Fibroblast of skin of abdomen (primary cell): ENCODE measurements around the gene PCLO.

ENCODE experiments used
- DNase-seq: peaks from one replicate; pipeline ENCODE4 v3.0.0-alpha.2; 2013

Gene PCLO

DNA sequence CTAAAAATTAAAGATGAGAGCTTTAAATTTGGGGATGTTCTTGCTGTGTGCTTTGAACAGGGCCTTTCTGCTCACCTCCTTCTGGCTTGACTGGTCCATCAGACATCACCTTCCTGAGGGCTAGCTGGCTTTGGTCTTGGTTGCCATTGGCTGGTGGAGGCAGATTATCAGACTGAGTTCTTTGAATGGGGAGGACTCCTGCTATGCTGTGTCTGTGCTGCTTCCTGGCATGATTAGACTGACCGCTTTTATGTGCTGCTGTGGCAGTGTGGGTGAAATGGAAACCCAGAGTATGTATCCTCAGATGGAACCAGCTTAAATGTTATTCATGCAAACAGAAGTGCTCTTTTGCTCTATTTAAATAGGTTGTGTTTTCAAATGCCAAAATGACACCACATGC is 341.6 kb downstream of the PCLO start:
- DNase-seq = no peak

DNA sequence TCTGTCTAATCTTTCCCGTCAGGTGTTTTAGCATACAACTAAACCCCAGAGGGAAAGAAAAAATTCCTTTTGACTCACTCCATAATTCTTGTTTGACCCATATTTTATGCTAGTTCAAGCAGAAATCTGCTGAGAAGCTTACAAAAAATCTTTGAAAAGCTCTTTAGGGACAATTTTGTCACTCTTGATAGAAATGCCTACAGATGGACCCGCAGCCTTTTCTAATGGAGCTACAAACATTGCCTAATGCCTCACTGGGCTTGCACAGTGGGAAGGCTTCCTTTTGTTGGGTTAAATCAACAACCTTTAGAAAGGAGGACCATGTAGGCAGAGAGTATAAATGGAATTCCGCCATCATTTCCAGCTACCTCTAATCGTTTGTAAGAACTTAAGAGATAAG is 344.5 kb downstream of the PCLO start:
- DNase-seq = no peak

GRCh38 chr7:82816272-82816671 is 346.4 kb downstream of the PCLO start:
- no peak for DNase-seq

DNA sequence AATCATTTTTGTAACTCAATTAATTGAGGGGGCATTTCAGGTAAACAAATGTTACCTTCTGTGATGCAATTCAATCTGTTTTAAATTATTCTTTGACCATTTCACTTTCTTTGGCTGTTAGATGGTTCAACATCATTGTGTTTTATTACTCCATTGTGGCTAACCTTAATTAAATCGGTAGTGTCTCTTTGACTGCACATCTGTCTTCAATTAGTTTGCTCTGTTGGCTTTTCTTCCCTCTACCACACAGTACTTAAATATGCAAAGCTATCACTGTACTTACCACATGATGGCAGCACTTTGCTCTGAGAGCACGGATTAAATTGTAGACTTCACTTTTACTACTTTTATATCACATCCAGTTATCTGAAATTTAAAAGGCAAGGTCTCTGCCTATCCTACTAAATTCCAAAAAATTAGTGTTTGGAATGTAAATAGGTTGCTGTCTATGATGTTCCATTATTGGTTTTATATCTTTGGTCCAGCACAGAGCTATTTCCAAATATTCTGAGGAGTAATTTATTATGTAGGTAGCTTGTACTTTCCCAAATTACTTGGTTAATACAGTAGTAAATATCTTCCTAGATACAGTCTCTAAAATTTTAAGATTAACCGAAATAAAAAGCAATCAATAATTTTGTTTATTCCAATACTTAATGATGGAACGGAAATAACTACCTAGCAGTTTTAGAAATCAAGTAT is 352.0 kb downstream of the PCLO start:
- DNase-seq = peak; percentile 93

DNA sequence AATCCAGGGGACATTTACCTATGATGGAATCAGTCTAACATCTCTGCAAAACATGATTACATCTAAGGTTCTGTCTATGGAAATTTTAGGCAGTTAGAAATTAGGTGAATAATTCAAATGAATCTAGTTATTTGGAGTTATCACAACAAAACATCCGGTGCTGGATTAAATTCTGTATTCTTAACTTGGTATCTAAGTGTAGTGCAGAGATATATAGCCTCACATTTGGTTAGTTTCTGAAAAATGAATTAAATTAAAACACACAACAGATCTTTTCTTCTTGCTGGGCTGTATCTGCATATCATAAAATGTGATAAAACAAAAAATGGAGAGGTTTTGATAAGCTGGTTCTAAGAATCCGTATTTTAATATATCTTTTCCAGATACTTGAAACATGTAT is 354.1 kb downstream of the PCLO start:
- no peak for DNase-seq

DNA sequence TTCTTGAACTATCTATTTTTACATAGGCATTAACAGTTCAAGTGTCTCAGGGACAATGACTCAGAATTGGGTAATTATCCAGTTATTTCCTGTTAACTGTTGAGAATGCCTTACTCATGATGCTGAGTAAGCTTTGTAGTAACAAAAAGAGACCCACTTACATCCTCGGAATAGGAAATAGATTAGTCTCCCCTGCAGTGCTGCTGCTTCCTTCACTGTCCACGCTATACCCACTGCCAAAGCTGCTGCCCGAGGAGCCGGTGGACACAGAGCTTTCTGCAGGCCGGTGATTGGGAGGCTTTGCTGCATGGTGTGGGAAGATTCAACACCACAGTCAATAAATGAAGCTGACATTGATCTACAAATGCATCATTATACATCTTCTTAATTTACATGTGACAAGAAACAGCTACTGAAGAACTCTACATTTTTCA is 357.1 kb downstream of the PCLO start:
- peak; percentile 92 for DNase-seq

DNA sequence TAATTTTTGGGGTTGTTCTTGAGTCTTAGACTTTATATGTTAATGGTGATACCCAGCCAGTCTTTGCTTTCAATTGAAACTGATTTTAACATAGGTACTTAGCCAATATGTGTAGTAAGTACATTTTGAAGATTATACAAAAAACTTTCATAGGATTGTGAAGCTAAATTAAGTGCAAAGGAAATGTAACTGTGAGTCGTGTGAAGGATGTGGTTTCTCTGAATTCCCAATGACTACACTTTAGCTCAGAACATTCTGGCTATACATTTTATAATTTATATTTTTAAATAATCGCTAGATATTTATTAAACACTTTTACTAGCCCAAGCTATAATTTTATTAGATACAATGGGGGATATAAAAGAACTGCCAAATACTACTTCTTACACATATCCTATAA is 359.3 kb downstream of the PCLO start:
- DNase-seq = peak; percentile 24

DNA sequence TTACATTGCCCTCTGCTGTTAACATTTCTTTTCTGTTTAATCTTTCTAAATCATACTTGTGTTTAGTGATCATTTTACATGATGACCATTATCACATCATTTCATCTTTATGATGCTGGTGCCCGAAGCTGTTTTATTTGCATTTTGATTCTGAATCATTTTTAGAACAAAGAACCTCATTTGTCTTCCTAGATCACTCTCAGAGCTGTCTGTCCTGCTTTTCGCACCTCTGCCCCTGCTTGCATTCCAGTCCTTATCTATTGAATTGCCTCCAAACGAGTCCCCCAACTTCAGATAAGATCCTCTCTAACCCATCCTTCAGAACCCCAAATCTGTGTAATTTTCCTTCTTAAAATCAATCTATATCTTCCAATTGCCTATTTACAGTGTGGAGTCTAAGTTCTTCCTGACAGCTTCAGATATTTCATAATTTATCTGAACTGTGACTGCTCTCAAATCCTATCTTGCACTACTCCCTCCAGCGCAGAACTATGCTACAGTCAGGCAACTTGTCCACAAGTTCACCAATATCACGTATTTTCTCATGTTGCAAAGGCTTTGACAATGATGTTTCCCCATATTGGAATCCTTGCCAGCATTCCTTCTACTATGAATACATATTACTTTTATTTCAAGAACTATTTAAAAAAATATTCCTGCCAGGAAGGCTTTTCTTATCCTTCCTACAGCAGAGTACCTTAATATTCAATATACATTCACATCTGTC is 372.6 kb downstream of the PCLO start:
- peak; percentile 65 for DNase-seq

DNA sequence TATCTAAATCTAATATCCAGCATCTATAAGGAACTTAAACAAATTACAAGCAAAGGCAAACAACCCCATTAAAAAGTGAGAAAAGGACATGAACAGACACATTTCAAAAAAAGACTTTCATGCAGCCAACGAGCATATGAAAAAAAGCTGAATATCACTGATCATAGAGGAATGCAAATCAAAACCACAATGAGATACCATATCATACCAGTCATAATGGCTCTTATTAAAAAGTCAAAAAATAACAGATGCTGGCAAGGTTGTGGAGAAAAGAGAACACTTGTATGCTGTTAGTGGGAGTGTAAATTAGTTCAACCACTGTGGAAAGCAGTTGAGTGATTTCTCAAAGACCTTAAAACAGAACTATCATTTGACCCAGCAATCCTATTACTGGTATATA is 384.7 kb downstream of the PCLO start:
- peak; percentile 51 for DNase-seq

- DNase-seq = no peak
Measured at GRCh38 chr7:82762880-82763279, 399.8 kb downstream of the PCLO start.

DNA sequence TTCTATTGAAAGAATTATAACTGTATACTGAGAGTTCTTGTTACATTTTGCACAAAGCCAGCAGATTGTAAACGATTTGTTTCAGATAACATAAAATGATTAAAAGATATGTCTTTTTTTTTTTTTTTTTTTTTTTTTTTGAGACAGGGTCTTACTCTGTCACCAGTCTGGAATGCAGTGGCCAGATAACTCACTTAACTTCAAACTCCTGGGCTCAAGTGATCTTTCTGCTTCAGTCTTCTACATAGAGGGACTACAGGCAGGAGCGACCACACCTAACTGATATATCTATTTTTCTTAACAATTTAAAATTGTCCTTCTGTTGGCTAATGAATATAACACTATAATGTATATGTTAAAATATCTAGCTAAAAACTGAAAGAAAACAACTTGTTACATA is 401.9 kb downstream of the PCLO start:
- DNase-seq = peak; percentile 3

- no peak for DNase-seq
Measured at GRCh38 chr7:82760074-82760473, 402.6 kb downstream of the PCLO start.

DNA sequence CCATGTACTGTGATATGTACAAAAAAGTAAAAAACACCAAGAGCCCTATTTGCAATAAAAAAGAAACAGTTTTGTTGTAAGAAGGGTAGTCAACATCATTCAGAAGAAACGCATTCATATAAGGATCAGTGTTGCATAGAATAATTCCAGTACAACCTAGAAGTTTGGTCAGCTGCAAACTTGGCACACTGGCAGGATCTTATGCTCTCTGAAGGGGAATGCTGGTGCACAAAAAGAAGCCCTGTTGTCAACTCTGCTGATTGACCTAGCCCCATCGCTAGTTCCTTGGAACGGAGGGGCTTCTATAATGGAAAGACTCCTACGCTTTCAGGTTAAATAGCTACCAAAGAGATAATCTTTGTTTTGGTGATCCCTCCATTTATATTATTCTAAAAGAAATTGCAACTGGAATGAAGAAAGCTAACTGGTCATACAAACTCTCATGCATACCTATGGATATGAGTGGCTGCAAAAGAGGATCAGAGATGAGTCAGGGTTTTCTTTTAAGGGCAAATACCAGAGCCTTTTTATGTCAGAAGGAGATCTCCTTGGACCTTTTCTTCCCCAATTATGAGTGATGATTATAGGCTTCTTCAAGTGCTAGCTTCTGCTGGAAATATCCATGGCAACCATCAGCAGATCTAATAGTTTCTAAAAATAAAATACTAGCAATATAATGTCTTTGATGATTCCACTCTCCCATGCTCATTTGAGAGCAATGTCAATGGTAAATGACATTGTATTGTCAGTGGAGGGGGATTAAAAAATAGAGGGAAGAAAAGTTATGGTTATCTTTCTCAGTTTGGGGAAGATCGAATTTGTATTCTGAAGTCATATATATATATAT is 406.8 kb downstream of the PCLO start:
- DNase-seq = peak; percentile 71

- no peak for DNase-seq
Measured at GRCh38 chr7:82750007-82750406, 412.7 kb downstream of the PCLO start.

DNA sequence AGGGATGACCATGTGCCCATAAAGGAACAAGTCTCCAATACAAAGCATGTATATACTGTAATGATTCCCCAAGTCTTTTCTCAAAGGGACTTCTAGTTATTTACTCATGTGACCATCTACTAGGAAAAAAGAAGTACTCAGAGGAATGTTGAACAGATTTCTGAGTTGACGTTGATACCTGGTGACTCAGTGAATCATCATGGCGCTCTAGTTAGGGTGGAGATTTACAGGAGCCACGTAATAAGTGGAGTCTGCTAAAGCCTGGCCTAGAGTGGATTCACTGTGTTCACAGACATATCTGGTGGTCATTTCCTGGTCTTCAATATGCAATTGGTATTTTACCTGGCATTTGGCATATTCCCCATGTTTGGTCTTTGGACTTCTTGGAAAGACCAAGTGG is 416.9 kb downstream of the PCLO start:
- DNase-seq = no peak

GRCh38 chr7:82745117-82745516 is 417.6 kb downstream of the PCLO start:
- peak; percentile 37 for DNase-seq

- DNase-seq = no peak
Measured at GRCh38 chr7:82742163-82742562, 420.5 kb downstream of the PCLO start.

DNA sequence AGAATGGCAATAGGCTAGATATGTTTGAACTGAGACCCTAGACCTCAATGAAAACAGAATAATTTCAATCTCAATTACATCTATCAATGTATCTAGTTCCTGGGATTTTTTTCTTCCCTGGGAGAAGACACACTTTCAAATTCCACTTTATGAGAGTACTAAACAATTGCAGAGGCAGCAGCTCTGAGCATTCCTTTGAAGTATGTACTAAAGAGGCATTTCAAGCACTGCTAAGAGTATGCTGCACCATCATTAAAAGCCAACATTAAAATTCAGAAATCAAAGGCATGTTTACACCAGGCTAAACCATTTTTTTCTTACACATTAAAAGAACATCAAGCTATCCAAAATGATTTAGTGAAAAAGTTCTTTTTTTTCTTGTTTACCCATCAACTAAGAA is 421.2 kb downstream of the PCLO start:
- DNase-seq = no peak

DNA sequence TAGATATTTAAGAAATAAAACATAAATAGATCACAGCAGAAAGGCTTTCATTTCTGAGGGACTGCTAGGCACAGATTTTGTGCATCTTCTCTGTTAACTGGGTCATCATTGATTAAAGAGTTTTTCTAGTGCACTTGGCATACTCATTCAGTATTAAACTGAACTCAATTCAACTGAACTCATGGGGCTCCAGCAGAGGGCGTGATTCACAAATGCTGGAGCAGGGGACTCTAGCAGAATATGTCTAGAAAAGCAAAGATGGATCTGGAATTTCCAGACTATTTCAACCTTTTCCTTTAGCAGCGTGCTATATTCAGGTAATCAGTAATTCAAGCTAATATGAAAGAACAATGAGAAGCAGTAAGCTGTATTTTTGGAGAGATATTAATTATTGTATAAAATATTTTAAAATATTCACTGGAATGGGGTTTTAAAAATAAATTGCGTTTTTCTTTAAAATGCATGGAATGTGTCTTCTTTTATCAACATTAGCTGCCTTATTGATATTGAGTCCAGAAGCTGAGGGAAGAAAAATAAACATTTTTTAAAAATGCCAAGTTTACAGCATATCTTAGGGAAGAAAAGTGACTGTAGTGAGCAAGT is 422.3 kb downstream of the PCLO start:
- DNase-seq = peak; percentile 60

DNA sequence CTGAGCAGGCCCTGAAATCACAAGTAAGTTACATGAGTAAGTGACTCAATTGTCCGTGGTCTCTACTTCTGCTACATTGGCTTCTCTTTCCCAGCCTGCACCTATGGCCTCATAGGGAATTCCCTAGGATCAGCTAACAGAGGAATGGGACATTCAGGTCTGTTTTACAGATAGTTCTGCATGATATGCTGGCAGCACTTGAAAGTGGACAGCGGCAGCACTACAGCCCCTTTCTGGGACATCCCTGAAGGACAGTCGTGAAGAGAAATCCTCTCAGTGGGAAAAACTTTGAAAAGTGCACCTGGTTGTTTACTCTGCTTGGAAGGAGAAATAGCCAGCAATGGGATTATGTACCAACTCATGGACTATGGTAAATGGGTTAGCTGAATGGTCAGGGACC is 426.1 kb downstream of the PCLO start:
- DNase-seq = no peak

DNA sequence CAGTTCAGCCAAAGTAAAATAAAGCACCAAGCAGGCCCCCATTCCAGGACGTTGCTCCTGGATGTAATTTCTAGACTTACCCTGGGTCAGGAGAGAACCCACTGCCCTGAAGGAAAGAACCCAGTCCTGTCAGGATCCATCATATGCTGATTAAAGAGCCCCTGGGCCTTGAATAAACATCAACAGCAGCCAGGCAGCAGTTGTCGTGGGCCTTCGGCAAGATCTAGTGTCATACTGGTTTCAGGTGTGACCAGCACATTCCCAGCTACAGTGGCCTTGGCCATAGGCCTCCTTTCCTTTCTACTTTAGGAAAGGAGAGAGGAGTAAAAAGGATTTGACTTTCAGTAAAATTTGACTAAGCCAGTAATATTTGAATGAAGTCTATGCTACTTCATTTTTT is 430.0 kb downstream of the PCLO start:
- DNase-seq = no peak

DNA sequence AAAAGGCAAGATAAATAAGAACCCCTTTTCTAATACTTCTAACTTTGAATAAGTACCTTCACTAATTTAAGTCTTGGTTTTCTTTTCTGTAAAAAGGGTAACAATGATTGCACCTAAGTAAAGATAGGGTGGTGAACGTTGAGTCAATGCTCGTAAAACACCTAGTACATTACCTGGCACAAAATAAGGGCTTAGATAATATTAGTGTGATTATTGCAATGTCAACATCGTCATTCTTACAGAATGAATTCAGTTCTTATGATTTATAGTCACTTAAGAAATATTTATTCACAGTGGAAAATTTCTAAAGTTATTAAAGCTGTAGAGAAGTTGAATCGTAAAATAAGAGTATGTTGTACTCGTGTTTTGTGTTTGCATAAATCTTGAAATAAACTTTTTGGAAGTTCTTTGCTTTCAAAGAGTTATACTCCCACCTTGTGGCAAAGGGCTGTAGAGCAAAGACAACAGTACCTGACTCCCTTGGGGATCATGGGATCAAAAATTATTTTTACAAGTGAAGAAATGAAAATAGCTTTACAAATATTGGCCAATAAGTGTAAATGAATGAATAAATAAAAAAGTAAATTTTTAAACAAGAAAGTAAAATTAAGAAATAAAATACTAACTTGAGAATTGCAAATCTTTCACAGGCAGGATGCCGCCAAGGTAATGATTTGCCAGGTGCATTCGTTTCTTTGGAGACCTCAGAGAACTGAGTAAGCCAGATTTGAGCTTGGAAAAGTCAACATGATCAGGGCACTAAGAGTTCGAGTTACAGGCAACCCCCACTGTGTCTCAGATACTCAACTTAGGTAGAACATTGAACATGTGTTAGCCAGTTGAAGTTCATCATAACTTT is 433.3 kb downstream of the PCLO start:
- DNase-seq = peak; percentile 48
